ENCODE measurements around the gene AMIGO1. TPM values are rescaled to one million over a fixed set of nuclear protein-coding genes. Genes with fewer than 3 reads are reported as not detected.

AMIGO1 gene
- total RNA-seq, 1 donor from 2014 or later = 1.6 TPM

DNA sequence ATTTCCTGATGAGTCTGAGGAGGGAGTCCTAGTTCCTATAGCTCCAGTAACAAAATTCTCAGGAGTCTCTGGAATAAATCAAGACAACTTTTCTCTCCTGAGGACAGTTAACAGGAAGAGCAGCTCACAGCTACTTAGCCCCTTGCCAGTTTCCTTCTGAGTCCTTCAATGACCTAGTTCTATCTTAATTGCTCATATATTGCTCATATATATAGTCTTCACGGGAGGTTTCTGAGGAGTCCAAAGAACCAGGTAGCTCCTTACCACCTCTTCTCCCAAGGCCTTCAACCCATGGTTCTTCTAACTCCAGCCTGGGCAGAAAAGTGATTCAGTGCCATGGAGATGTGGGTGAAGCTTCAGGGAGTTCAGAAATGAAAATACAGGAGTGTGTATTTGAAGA is 4.6 kb downstream of the AMIGO1 start:
- intact Hi-C loops (cut with micrococcal nuclease) = no loop called here

DNA sequence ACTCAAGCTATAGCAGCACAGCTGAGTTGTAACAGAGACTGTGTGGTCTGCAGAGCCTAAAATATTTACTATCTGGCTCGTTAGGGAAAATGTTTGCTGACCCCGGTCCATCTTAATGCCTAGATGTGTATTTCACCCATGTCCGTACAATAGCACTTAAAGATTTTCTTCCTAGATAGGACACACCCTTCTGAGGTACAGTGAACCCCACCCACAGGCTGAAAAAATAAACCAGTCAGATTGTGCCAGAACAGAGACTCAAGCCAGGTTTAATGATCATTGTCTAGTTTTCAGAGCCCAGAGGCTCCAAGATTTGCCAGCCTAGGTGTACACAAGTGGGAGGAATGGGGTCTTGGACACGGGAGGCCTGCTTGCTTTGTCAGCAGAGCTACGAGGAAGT is 5.6 kb downstream of the AMIGO1 start:
- intact Hi-C loops (cut with micrococcal nuclease) = no loop called here

DNA sequence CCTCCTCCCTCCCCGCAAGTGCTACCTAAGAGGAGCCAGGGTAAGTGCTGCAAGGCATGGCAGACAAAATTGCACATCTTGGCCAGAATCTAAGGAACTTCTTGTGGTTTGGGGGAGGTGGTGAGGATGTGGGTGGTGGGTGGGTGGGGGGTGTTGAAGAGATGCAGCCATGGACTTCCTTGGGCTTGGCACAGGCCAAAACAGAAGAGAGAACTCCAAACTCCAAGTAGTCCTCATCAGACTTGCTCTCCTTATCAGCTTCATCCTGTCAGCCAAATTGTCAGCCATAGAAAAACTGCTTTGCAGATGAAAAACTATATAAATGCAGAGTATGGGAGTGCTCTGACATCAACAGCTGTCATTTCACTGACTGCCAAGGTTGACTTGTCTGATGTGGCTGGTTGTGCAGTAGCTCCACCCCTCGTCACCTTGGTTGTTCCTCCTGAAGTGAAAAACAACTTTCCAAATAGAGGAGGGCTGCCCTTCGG is 7.1 kb downstream of the AMIGO1 start:
- intact Hi-C loops (cut with micrococcal nuclease) = no loop called here

DNA sequence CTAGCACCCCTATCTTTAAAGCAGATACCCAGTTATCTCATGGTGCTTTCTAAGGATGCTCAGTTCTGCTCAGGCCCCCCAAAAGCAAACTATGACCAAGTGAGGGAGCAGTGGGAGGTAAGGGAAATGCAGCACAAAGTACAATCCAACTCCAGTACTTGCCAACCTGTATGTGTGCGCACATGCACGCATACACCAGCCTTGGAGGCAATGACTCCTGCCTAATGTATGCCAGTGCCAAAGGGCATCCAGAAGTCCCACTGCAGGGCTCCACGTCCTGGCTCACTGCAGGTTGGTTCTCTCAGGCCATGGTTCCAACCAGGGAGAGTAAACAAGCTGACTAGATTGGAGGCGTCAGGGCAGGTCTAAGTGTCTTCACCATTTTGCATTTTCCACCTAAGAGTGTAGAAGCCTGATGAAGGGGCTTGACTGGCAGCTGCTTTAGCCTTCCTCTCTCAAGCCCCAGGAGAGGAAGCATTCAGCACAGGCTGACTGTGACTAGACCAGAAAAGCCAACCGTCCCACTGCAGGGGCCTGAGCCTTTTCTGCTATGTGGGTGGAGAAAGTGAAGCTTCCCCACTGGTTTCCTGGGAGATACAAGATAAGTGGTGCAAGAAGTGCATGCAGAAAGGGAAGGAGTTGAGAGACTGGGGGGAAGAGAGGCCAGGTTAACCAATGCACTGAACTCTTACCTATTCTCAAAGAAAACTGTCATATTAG is 7.7 kb downstream of the AMIGO1 start:
- intact Hi-C loops (cut with micrococcal nuclease) = no loop called here

DNA sequence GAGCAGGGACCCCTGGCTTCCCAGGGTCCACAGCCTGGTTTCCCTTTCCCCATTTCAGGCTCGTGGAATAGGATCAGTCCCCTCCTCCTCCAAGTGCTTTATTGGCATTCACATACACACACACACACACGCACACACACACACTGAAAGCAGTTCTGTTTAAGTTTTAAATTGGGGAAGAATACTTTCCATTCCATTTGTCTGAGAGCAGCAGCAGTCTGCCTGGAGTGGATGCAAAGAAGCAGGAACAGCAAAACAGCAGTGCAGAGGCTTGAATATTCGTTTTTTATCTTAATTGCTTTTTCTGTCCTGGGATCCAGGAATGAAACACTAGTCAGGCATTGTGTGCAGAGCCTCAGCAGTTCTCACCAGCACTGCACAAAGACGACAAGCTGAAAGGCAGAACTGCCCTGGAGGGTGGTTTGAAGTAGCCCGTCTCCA is 8.6 kb downstream of the AMIGO1 start:
- intact Hi-C loops (cut with micrococcal nuclease) = no loop called here

DNA sequence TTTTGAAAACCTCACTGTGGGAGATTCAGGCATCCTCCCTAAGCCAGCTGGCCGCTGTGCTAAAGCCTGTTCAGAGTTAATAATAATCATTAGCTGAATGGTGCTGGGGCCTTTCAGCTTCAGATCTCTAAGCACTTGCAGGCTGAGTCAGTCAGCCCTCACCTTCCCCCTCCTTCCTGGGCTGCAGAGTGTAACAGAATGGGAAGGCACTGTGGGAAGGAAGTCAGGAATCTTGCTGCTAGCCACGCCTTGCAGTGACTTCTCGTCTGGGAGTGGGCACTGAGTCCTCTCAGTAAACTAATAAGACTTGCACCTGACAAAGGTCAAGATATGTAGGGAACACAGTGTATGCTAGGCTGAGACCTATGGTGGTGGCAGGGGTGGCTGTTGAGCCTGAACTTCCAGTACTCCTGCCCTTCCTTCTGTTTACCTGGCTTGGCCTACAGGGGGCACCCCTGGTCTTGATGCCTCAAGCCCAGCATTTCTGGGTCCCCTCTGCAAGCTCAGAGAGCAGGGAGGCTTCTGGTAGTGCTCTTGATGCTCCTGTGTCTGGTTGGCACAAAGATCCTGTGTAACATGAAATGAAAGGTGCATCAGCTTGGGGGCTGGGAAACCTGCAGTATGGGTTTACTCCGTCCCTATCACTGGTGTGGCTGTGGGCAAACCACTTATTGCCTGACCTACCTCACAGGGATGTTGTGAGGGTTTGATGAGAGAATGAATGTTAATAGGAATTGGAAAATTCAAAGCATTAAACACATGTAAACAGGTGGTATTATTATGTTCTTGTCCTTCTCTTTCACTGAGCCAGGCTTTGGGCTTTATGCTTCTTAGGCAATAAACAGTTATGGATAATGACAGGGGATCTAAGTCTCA is 9.6 kb downstream of the AMIGO1 start:
- intact Hi-C loops (cut with micrococcal nuclease) = no loop called here

DNA sequence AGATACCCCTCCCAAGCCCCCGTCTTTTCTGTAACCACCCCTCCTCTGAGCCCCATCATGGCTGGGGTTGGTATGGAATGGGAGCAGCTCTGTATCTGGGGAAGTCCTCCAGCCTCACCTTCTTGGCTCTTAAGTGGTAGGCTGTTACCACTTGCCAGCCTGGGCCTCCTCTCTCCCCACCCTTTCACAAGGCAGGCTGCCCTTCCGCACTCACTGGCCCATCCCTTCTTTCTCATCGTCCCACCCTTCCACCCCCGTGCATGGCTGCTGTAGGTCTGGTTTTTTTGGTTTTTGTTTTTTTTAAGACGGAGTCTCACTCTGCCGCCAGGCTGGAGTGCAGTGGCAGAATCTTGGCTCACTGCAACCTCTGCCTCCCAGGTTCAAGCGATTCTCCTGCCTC is 10.4 kb downstream of the AMIGO1 start:
- intact Hi-C loops (cut with micrococcal nuclease) = no loop called here

DNA sequence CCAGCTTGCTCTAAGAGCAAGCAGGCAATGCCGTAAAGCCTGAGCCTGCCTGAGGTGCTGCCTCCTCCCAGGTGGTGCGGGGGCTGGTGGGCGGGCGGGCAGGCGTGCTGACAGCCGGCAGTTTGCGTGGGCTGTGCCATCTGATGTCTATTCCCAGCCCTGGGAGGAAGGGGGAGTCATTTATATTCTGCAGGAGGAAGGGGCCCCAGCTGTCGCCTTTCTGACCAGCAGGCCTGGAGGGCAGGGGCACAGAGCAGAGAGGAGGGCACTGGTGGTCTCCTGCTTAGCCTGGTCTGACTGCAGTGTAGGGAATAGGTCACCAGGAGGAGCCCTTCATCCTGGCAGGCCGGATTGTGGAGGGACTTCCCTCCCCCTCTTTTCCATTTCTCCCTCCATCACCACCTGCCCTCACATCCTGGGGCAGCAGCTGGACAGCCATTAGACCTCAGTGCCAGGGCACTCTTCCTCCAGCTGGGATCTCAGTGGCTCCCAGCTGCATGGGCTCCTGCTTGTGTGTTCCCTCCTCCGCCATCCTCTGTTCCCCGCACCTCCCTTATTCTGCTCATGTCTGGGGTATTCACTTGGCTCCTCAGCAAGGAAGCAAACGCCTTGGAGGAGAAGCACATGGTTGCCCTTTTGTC is 11.2 kb downstream of the AMIGO1 start:
- intact Hi-C loops (cut with micrococcal nuclease) = loop anchor here (1.0 kb wide), 1 partner anchor 34 kb away; no protein-coding TSS in a partner anchor

DNA sequence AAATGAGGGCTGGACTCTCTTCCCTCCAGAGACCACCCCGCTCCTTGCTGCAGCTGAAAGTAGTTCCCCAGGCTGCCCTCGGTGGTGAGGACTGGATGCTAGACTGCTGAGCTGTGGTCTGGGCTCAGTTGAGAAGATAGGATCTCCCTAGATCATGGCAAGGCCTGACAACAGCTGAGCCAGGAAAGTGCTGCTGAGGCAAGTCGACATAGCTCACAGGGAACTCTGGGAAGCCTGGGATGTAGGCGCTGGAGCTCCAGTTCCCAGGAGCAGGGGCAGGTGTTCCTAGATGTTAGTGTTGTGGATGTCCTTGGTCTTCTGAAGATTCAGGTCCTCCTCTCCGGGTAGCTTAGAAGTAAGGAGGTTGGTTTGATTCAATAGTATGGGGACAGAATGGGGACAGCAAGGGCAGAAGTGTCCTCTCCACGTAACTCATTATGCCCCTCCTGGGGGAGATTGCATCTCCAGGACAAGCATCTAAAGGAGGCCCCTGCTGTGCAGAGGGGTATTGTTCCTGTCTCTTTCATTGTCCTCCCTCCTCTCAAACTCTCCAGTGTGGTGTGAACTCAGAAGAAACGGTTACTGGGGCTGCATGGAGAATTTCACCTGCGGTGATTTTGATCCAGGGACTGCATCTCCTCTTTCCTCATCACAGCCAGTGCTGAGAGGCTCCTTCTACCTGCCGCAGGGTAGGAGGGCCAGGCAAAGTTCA is 11.9 kb downstream of the AMIGO1 start:
- intact Hi-C loops (cut with micrococcal nuclease) = loop anchor here (1.0 kb wide), 1 partner anchor 35 kb away; no protein-coding TSS in a partner anchor

DNA sequence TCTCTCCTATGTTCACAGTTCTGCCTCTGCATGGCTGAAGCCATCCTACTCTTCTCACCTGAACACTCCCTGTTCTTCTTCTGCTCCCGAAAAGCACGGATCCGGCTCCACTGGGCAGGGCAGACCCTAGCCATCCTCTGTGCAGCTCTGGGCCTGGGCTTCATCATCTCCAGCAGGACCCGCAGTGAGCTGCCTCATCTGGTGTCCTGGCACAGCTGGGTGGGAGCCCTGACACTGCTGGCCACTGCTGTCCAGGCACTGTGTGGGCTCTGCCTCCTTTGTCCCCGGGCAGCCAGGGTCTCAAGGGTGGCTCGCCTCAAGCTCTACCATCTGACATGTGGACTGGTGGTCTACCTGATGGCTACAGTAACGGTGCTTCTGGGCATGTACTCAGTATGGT is 13.8 kb downstream of the AMIGO1 start:
- intact Hi-C loops (cut with micrococcal nuclease) = loop anchor here (2.0 kb wide), 1 partner anchor 69 kb away; the partner anchor contains the start of gene PSMA5

DNA sequence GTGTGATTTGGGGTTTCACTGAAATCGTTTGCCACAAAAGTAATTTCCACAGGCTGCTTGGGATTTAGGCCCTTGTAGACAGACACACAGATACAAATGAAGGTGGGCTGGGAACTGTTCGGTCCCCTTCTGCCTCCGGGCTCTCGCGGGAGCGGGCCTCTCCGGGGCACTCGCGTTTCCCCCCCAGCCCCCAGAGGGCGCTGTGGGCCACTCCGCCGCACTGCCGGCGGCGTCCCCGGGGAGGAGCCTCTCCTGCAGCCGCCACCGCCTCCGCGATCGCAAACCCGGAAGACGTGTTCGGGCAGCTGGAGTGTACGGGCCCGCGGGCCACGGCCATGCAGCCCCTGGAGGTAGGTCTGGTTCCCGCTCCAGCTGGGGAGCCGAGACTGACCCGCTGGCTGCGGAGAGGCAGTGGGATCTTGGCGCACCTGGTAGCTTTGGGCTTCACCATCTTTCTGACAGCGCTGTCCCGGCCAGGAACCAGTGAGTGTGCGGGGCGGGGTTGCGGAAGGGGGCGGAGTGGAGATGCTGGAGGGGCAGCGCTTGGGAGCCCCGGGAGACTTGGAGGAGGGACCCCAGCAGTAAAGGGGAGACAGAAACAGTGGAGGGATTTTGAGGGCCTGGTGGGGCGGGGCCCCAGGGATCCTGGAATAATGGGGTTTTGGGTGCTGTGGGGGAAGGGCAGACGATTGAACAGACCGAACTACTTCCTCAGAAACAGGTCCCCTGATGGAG is 15.6 kb downstream of the AMIGO1 start, which contains the start of gene CYB561D1:
TSS of gene CYB561D1 (plus strand) at position 290 of the 735 bp plus-strand sequence. CDS start at position 336, 46 bp downstream.
- intact Hi-C loops (cut with micrococcal nuclease) = loop anchor here (1.0 to 5.0 kb wide), 6 partner anchors 11 to 232 kb away; partner anchors contain the start of genes AMIGO1, ATXN7L2, GNAI3 and PSMA5

DNA sequence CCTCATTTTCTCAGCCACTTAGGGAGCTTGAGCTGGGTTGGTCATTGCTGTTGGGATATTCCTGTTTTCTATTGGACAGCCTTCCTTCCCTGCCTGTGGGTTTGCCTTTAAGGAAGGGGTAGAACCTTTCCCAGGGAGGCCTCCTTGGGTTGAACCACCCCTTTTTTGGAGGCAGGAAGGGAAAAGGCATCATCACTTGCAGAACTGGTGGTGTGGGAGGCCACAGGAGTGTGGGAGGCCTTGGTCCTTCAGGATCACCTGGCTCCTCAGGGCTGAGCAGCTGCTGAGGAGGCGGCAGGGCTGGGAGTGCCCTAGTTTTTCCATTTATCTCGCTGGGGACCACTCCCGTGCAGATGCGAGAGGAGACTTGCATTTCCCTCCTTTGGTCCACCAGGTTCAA is 16.3 kb downstream of the AMIGO1 start:
- intact Hi-C loops (cut with micrococcal nuclease) = loop anchor here (5.0 kb wide), 1 partner anchor 231 kb away; no protein-coding TSS in a partner anchor

DNA sequence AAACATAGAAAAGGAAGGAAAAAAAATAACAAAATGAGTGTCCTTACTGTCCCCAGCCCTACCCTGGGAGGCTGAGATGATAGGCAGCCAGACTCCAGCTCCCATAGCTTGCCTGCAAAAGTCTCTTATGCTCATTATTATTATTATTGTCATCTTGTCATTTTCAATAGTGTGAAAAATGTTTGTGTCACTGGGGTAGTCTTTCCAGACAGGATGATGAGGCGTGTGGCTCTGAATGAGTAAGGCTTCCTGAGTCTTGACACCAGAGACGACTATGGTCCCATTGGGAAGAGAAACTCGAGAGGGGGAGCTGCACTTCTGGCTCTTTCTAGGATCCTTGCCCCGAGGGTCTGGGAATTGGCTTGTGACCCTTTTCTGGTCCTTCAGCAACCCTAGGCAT is 16.7 kb downstream of the AMIGO1 start:
- intact Hi-C loops (cut with micrococcal nuclease) = loop anchor here (5.0 kb wide), 1 partner anchor 230 kb away; no protein-coding TSS in a partner anchor

DNA sequence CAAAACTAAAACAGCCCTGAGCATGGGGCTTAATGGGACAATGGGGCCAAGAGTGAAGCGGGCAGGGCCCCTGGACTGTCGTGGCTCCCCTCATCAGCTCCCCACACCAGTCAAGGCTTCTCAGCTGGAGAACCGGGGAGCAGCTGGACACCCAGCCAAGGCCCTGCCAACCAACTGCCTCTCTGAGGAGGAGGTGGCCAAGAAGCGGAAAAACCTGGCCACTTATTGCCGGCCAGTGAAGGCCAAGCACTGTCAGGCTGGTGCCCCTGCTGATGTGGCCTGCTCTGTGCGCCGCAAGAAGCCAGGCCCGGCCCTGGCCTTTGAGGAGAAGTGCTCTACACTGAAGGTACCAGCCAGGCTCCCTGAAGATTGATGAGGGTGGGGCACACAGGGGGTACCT is 18.2 kb downstream of the AMIGO1 start:
- intact Hi-C loops (cut with micrococcal nuclease) = loop anchor here (5.0 kb wide), 1 partner anchor 229 kb away; no protein-coding TSS in a partner anchor

DNA sequence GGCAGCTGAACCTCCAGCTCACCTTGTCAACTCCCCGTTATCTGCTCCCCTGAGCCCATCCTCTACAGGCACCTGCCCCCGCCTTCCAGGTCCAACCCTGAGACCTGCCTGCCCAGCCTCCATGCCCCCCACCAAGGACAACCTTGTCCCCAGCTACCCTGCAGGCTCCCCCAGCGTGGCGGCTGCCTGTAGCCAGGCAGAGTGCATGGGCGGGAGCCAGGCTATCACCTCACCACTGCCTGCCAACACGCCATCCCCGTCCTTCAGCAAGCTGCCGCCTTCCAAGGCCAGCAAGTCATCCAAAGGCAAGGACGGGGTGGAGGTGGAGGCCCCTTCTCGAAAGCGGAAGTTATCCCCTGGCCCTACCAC is 18.6 kb downstream of the AMIGO1 start:
- intact Hi-C loops (cut with micrococcal nuclease) = loop anchor here (1.0 to 5.0 kb wide), 2 partner anchors 41 to 229 kb away; no protein-coding TSS in a partner anchor

DNA sequence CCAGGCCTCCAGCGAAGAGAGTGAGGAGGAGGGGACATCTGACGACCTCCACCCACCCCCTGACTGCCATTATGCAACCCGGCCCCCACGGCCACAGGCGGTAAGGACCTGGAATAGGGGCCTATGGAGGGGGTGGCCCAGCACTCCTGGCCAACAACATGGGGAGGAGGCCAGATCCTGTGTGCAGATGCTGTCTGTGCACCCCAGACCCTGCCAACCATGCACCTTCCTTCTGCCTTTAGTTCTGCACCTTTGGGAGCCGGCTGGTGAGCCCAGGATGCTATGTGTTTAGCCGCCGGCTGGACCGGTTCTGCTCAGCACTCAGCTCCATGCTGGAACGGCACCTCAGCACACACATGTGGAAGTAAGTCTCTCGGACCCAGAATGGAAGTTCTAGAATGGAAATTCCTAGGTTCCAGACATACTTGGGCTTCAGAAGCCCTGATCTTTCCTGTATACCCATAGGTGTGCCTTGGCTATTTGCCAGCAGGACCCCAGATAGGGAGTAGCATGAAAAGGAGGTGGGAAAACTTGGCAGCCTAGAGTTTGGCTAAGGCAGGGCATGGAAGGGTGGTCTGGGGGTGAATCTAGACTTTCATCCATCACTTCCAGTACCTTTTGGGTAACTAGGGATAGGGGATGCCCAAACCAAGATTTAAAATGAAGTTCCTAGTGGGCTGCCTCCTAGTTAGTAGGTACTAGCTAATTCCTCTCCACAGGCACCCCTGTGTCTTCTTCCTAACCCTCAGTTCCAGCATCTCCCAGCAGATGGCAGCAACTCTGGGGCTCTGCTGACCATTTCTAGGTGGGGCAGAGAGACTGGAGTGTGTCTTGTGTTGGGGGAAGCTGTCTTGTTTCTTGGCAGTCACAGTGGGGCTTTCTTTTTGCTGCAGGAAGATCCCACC is 19.2 kb downstream of the AMIGO1 start:
- intact Hi-C loops (cut with micrococcal nuclease) = loop anchor here (1.0 to 5.0 kb wide), 2 partner anchors 42 to 228 kb away; no protein-coding TSS in a partner anchor

DNA sequence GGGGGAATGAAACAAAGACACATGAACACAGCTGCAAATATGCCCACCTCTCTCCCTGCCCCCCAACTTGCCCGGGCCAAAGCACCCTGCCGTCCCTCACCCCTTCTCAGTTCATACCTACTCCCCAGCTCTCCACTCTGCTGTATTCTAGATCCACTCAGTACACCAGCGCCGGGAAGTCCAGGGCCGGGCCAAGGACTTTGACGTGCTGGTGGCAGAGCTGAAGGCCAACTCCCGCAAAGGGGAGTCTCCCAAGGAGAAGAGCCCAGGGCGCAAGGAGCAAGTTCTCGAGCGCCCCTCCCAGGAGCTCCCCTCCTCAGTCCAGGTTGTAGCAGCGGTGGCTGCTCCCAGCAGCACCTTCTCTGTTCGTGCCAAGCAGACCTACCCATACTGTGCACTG is 20.8 kb downstream of the AMIGO1 start:
- intact Hi-C loops (cut with micrococcal nuclease) = loop anchor here (10.0 kb wide), 1 partner anchor 394 kb away; the partner anchor contains the start of gene TMEM167B

DNA sequence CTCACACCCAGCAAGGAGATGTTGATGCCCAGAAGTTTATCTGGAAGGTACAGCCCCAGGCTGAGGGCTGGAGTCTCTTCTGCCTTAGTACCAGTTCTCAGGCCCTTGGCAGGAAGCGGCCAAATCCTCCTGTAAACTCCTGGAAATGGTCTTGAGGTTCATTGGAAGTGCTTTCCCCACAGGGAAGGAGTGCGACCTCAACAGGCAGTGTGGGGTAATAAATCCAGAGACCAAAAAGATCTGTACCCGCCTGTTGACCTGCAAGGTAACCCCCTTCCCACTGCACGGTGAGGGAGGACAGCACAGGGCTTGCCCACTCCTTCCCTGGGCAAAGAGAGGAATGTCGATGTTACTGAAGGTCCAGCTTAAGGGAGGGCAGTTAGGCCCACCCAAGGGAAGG is 21.3 kb downstream of the AMIGO1 start:
- intact Hi-C loops (cut with micrococcal nuclease) = loop anchor here (10.0 kb wide), 1 partner anchor 393 kb away; the partner anchor contains the start of gene TMEM167B

Data from T-helper 2 cell treated with Interferon-gamma antibody and Interleukin-4, amounts not matched to agents 100 ng/mL and 5 ng/mL, for 36 hours (primary cell).